Nasal cavity respiratory epithelium epithelial cell of viscerocranial mucosa (primary cell): ENCODE results near the gene APLP1. TPM values are rescaled to one million over a fixed set of nuclear protein-coding genes. Genes with fewer than 3 reads are reported as not detected.

Source experiments
- total RNA-seq: library from RNA; depleted of rRNA; stranded (reverse); fragments of >200 nt; gene quantifications from 2 replicates; pipeline ENCODE4 v1.2.3, GENCODE V29; 2014

APLP1 gene
- total RNA-seq, result 0.64 TPM in 1 of 2 replicates, not detected in the other

GRCh38 chr19:35868172-35868822 is at the start of gene APLP1:
Gene APLP1, plus strand, starts transcription at chr19:35868574. Its CDS starts 63 bp downstream, at chr19:35868637.

GRCh38 chr19:35852029-35852780 is 16.2 kb upstream of the APLP1 start, which contains the start of gene NPHS1:
Gene NPHS1, minus strand, starts transcription at chr19:35852504. Its CDS starts 667 bp downstream, at chr19:35851837.

GRCh38 chr19:35856546-35857149 is 11.7 kb upstream of the APLP1 start, which contains the start of gene KIRREL2:
Gene KIRREL2, plus strand, starts transcription at chr19:35856911. Its CDS starts 209 bp downstream, at chr19:35857120.

GRCh38 chr19:35901854-35902661 is 33.7 kb downstream of the APLP1 start, which contains the start of gene HCST:
Gene HCST, plus strand, starts transcription at chr19:35902529. Its CDS starts 65 bp downstream, at chr19:35902594.

GRCh38 chr19:35908010-35908441 is 39.7 kb downstream of the APLP1 start, which contains the start of gene TYROBP:
Gene TYROBP, minus strand, starts transcription at chr19:35908295. Its CDS starts 67 bp downstream, at chr19:35908228.

Other genes with a start within 250 kb of the APLP1 start
- 33.2 and 37.9 TPM in 2 replicates for gene RBM42, start 239.5 kb upstream of the APLP1 start, total RNA-seq
- 0.34 TPM in 1 of 2 replicates, not detected in the other for gene ETV2, start 226.8 kb upstream of the APLP1 start, total RNA-seq
- gene COX6B1, start 220.3 kb upstream of the APLP1 start, total RNA-seq, result 88.5 and 102 TPM in 2 replicates
- gene UPK1A, start 202.1 kb upstream of the APLP1 start, total RNA-seq, result not detected in 2 replicates
- not detected in 2 replicates for gene ZBTB32, start 164.0 kb upstream of the APLP1 start, total RNA-seq
- gene KMT2B, start 150.6 kb upstream of the APLP1 start, total RNA-seq, result 4.1 and 21.1 TPM in 2 replicates
- gene IGFLR1, start 126.1 kb upstream of the APLP1 start, total RNA-seq, result under 0.01 and 0.43 TPM in 2 replicates
- 9.1 and 12.6 TPM in 2 replicates for gene U2AF1L4, start 123.2 kb upstream of the APLP1 start, total RNA-seq
- 14.9 and 15.7 TPM in 2 replicates for gene PSENEN, start 122.9 kb upstream of the APLP1 start, total RNA-seq
- gene LIN37, start 120.0 kb upstream of the APLP1 start, total RNA-seq, result 5.8 and 7.3 TPM in 2 replicates
- gene HSPB6, start 111.5 kb upstream of the APLP1 start, total RNA-seq, result under 0.01 and 0.28 TPM in 2 replicates
- 2.1 and 5.7 TPM in 2 replicates for gene PROSER3, start 110.4 kb upstream of the APLP1 start, total RNA-seq
- 0.57 TPM in 1 of 2 replicates, not detected in the other for gene ARHGAP33, start 93.0 kb upstream of the APLP1 start, total RNA-seq
- gene PRODH2, start 55.7 kb upstream of the APLP1 start, total RNA-seq, result not detected in 2 replicates
- not detected in 2 replicates for gene NPHS1, start 16.1 kb upstream of the APLP1 start, total RNA-seq
- gene KIRREL2, start 11.7 kb upstream of the APLP1 start, total RNA-seq, result not detected in 2 replicates
- gene NFKBID, start 32.0 kb downstream of the APLP1 start, total RNA-seq, result 3.4 and 3.6 TPM in 2 replicates
- gene HCST, start 34.0 kb downstream of the APLP1 start, total RNA-seq, result 0.14 TPM in 1 of 2 replicates, not detected in the other
- not detected in 2 replicates for gene TYROBP, start 39.7 kb downstream of the APLP1 start, total RNA-seq
- gene LRFN3, start 67.8 kb downstream of the APLP1 start, total RNA-seq, result 2.4 and 6.5 TPM in 2 replicates
- 7.5 and 16.1 TPM in 2 replicates for gene SDHAF1, start 126.6 kb downstream of the APLP1 start, total RNA-seq
- 1.4 and 5.2 TPM in 2 replicates for gene SYNE4, start 140.2 kb downstream of the APLP1 start, total RNA-seq
- 12.0 and 15.4 TPM in 2 replicates for gene ALKBH6, start 145.6 kb downstream of the APLP1 start, total RNA-seq
- 0.36 TPM in 1 of 2 replicates, not detected in the other for gene CLIP3, start 164.3 kb downstream of the APLP1 start, total RNA-seq
- 2.4 and 2.8 TPM in 2 replicates for gene THAP8, start 185.7 kb downstream of the APLP1 start, total RNA-seq
- gene WDR62, start 186.3 kb downstream of the APLP1 start, total RNA-seq, result 0.28 and 0.68 TPM in 2 replicates
- not detected in 2 replicates for gene OVOL3, start 242.6 kb downstream of the APLP1 start, total RNA-seq
- gene POLR2I, start 246.3 kb downstream of the APLP1 start, total RNA-seq, result 63.3 and 89.9 TPM in 2 replicates
- gene TBCB, start 246.9 kb downstream of the APLP1 start, total RNA-seq, result 102 and 103 TPM in 2 replicates